GM19452 (cell line): Measurements from ENCODE around the gene CFAP92.

Experiments
- ATAC-seq: cut with Tn5 transposase; IDR thresholded peaks from one replicate; pipeline ENCODE4 v1.9.1; 2021; ENCODE audit not compliant: unreplicated experiment

The CFAP92 gene

GRCh38 chr3:128988286-128988685 lies 5.6 kb downstream of the CFAP92 start:
- ATAC-seq, result no peak

GRCh38 chr3:128987302-128988100 lies 6.4 kb downstream of the CFAP92 start:
- no peak for ATAC-seq

DNA sequence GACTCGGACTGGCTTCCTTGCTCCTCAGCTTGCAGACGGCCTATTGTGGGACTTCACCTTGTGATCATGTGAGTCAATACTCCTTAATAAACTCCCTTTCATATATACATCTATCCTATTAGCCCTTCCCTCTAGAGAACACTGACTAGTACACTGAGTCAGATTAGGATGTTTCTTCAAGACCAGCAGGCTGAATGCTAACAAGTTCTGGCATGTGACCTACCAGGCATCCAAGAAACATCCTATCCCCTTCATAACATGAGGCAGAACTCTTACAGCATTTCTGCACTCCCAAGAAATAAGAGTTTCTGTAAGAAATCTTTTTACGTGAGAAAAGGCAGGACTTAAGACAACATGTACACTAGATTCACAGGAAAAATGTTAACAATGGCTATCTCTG lies 9.3 kb downstream of the CFAP92 start:
- ATAC-seq, result no peak

- ATAC-seq, result no peak
Observed at GRCh38 chr3:128983293-128984069, 10.4 kb downstream of the CFAP92 start.

DNA sequence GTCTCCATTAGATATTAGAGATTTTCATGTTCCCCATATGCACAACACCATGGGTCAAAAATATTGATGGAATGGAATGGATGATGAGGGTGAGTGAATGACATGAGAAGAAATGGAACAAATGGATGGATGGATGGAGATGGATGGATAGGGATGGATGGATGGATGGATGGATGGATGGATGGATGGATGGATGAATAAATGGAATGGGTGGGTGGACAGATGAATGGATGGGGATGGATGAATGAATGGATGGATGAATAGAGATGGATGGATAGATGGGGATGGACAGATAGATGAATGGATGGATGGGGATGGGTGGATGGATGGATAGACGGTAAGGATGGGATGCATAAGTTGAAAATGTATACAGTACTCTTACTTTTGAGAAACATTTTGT lies 18.6 kb downstream of the CFAP92 start:
- no peak for ATAC-seq

DNA sequence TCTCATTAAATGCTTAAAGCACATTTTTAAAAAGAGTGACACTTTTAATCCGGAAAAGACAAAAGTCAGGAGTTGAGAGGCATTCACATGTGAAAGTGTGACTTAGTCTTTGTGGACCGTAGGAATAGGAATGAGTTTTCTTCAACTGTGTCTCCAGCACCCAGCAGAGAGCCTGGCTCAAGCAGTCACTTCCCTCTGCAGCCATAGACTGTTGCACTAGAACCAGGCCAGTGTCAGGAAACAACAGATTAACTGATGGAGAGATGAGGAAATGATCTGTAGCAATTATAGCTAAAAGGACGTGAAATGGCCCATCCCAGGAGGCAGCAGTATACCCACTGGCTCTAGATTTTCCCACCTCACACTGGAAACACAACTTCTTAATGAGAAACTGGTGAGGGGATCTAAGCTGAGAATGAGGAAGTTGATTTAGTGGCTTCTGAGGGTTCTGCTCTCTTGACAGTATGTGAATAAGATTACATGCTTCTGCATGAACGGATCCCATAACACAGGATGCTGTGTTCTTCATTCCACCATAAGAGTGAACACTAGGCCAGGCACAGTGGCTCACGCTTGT lies 19.8 kb downstream of the CFAP92 start:
- no peak for ATAC-seq

DNA sequence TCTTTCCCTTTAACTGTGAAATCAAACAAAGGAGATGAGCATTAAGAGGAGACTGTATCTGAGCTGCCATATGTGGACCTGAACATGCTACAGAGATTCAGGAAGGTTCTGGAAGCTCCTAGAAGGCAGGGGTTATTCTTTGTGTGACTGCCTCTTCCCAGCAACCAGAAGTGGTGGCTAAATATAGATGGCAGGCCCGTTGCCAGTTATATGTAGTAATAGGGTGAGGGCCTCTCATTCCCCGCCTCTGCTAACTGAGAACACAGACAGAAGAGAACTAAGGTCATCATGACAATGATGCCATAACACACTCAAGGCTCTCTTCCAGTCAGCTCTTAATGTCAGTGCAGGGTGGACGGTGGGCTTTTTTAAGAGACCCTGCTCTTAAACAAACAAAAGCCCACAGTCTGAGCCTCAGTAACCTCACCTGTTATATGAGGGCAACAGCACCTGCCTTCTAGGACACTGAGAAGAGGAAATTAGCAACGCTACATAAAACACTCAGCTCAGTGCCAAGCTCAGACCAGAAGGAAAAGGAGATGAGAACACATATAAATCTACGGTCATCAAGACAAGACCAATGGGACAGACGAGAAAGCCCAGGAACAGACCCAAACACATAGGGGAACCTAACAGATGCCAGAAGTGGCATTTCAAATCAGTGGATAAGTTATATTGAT lies 22.3 kb downstream of the CFAP92 start:
- no peak for ATAC-seq

DNA sequence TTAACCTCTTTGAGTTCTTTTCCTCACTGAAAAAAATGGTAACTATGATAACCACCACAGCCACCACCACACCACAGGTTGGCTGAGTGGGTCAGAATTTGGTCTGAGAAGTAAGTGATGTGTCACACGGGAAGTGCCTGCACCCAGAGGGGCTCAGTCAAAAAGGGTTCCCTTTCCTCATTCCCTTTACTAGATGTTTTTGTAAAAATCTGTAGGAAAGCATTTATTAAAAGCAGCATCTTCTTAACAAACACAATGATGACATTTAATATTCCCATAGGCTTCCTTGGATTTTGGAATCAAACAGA lies 23.2 kb downstream of the CFAP92 start:
- ATAC-seq, result no peak

- ATAC-seq, result no peak
Observed at GRCh38 chr3:128969993-128970739, 23.7 kb downstream of the CFAP92 start.

DNA sequence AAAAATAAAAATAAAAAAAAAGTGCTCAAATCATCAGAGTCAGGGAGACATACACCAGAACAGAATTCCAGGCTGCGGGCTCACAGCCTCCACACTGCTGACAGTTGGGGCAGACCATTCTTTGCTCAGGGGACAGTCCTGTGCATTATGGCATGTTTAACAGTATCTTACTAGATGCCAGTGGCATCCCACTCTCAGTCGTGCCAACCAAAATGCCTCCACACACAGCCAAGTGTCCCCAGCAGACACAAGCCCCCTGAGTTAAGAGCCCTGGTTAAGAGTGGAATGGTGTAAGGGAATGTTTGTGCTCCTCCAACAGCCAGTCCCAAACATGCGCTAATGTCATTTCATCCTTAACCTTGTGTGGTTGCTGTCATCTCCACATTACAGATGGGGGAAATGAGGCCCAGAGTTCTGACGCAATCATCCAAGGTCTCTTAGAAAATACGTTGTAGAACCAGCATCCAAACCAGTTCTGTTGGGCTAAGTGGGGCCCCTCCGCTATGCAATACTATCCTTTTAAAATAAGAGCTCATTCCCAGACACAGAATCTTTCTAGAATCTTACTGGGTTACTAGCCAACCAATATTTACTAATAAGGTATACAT lies 26.0 kb downstream of the CFAP92 start:
- ATAC-seq, result no peak

DNA sequence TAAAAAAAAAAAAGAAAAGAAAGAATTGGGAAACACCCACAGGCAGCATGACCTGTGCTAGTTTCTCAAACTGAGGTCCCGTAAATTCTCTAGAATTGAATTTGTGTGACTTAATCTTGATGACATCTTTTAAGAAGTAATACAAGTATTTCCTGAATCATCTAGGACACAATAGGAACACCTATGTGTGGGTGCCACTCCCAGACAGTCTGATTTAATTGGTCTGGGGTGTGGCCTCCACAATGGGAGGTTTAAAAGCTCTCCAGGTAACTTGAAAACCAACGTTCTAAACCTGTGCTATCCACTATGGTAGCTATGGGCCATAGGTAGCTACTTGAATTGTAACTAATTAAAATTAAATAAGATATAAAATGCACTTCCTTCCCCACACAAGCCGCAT lies 28.1 kb downstream of the CFAP92 start:
- ATAC-seq, result no peak

DNA sequence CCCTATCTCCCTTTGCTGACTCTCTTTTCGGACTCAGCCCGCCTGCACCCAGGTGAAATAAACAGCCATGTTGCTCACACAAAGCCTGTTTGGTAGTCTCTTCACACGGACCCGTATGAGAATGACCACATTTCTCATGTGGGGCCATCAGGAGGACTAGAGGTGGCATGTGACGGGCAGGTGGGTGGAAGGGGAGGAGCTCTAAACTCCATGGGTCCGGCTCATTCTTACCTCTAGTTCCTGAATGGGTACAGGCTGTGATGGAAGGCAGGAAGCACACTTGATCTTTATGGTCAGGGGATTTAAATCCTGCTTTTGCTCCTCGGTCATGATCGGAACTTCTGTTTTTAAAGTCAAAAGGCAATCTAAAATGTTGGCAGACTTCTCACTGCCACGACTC lies 28.6 kb downstream of the CFAP92 start:
- no peak for ATAC-seq

GRCh38 chr3:128956440-128956839 lies 37.4 kb downstream of the CFAP92 start:
- no peak for ATAC-seq

DNA sequence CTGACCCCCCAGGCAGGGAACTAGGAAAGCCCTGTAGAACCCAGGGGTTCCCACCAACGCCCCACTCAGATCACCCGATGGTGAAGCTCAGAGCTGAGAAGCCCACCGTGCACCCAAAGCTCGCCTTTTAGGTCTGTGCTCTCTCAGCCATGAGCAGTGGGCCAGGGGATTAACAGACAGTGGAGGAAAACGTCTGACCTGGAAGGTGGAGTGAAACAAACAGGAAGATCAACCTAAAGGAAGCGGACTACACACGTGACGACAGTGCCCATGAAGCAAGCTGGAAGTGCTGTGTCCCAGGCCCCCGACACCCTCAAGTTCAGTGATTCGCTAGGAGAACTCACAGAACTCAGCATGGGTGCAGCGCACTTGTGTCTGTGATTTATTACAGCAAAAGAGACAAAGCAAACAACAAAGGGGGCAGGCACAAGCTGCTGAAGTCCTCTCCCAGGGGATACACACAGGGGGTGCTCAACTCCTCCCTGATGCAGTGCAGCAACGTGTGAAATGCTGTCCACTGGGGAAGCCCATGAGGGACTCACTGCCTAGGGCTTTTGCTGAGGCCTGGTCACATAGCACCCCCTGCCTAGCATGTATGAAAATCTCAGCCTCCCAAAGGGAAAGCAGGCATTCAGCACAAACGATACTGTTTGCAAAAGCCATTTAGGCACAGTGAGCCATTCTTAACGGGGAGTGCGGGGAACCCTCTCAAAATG lies 43.5 kb downstream of the CFAP92 start:
- no peak for ATAC-seq

GRCh38 chr3:128949158-128949557 lies 44.7 kb downstream of the CFAP92 start:
- ATAC-seq, result no peak

DNA sequence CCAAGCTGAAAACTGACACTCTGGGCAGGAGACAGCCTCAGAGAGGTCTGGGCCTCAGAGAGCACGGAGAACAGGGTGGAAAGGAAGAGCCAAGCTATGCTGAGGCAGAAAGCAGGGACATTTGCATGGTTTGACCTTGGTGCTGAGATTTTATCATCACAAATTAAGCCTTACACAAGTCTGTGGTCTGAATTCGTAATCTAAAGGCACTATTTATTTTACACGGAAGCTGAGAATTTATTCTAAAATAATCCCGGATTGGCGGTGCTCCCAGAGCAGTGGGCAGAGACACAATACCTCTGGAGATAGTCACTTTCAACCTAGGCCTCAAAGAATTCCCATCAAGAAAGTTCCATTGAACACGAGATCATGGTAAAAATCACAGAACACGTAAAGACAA lies 47.5 kb downstream of the CFAP92 start:
- no peak for ATAC-seq

- no peak for ATAC-seq
Observed at GRCh38 chr3:128945878-128946175, 48.0 kb downstream of the CFAP92 start.

DNA sequence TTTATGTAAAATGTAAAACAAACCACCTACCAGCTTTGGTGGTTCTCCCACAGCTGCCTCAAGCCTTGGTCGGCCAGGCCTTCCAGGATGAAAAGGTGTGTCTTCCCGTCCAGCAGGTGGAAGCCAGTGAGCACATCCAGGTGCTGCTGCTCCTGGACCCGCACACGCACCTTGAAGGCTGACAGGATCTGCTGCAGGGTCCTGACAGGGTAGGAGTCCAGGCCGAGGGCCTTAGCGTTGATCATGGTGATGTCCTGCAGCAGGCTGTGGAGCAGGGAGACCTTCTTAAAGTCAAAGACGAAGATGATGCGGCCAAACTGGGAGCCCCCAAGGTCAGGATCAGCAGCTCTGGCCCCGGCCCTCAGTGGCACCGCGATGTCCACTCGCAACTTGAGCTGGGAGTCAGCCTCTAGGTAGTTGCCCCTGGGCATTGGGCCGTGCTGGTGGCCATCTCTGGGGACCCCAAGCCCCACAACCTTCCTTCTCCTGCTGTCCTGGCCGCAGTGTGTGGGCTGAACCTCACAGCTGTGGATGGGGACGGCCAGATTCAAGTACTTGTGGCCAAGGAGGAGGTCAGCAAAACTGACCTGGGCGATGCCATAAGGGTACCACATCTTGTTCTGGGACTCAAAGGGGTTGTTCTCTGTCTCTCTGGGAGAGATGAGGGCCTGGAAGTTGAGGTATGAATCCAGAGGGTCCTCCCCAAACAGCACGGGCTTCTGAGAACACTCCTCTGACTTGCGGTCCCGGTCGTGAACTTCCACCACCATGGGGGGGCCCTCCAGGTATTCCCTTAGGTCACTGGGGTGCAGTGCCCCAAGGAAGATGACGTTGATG lies 48.6 kb downstream of the CFAP92 start:
- no peak for ATAC-seq
